Adrenal gland (tissue), 12 donors: ENCODE results near the gene OPRL1. TPM values are rescaled to one million over a fixed set of nuclear protein-coding genes. Genes with fewer than 3 reads are reported as not detected.

Experiments used
- DNase-seq, 7 donors: peaks; one replicate each; pipeline ENCODE4 v3.0.0-alpha.2; 2019 to 2020
- H3K27ac ChIP-seq, 5 donors: fragments of 200-600 bp; sonication (generic) in 4 of 5; 1 replicate in 3 of 5; 2 replicates in 2 of 5; pipeline versions ENCODE4 v1.5.1 to v1.8.0; 2016 to 2020; ENCODE audit warnings: mild to moderate bottlenecking in 1 of 5
- H3K27me3 ChIP-seq: fragments of 200-600 bp; 2 replicates; pipeline ENCODE4 v1.8.0; 2021
- H3K36me3 ChIP-seq, 2 donors: fragments of 200-600 bp; replicated peaks in 1 of 2; 1 replicate in 1 of 2; 2 replicates in 1 of 2; pipeline versions ENCODE4 v1.5.1 to v1.8.0; 2018 to 2022
- H3K4me1 ChIP-seq, 2 donors: fragments of 200-600 bp; replicated peaks in 1 of 2; 1 replicate in 1 of 2; 2 replicates in 1 of 2; pipeline versions ENCODE4 v1.5.1 to v1.8.0; 2018 to 2021
- H3K4me3 ChIP-seq, 4 donors: fragments of 200-600 bp; sonication (generic) in 3 of 4; one replicate each; pipeline ENCODE4 v1.5.1; 2016 to 2018
- H3K9me3 ChIP-seq, 3 donors: fragments of 200-600 bp; sonication (generic) in 1 of 3; replicated peaks in 1 of 3; 1 replicate in 2 of 3; 2 replicates in 1 of 3; pipeline versions ENCODE4 v1.5.1 to v1.8.0; 2016 to 2021
- CTCF ChIP-seq, 6 experiments: fragments of 450-650 bp in 4 of 6; fragments of 200-600 bp in 2 of 6; sonication (generic) in 1 of 6; IDR thresholded peaks; 1 replicate in 5 of 6; 2 replicates in 1 of 6; pipeline versions ENCODE4 v1.5.1 to v1.8.0; 2016 to 2021; ENCODE audit warnings: antibody characterized with exemption in 6 of 6, mild to moderate bottlenecking in 2 of 6, moderate library complexity in 1 of 6
- POLR2A ChIP-seq, 2 donors: fragments of 450-650 bp; IDR thresholded peaks; one replicate each; pipeline ENCODE4 v1.6.1; 2017; ENCODE audit warnings: antibody characterized with exemption in 2 of 2, mild to moderate bottlenecking in 2 of 2, moderate library complexity in 1 of 2
- WGBS, 4 donors: extraction: QIAGEN DNeasy Blood & Tissue Kit in 2 of 4; methylation state at CpG; one replicate each; pipeline versions ENCODE4 v1.1.5 to v1.1.7; 2013 to 2017; 5-methylcytosine and 5-hydroxymethylcytosine counted together
- intact Hi-C, 2 donors: fragments of 100-400 bp; cut with DNase I; formaldehyde crosslinking; loops; one replicate each; pipeline versions ENCODE4 v1.14.1 to v1.15.0; 2022 to 2023
- polyA plus RNA-seq, 3 donors: library from polyadenylated mRNA; stranded (reverse); fragments of 200-250 nt in 2 of 3; fragments of 350-450 nt in 1 of 3; fragmentation: Illumina TruSeq in 1 of 3; extraction: RNeasy Lipid Tissue Mini Kit (QIAGEN cat#74804) in 1 of 3; gene quantifications; one replicate each; pipeline ENCODE4 v1.2.3, GENCODE V29; 2013 to 2014
- total RNA-seq, 9 donors: library from RNA; depleted of rRNA in 4 of 9; stranded (reverse); fragments of >200 nt in 4 of 9; fragments of 120-200 nt in 1 of 9; fragmentation: NEBNext Ultra II Directional in 1 of 9; extraction: Animal tissue kit (Norgen Biotek cat#: 25700) in 1 of 9; gene quantifications; one replicate each; pipeline versions ENCODE4 v1.1.0 to v1.2.4, GENCODE V29; 2013 to 2023
- donor health status: healthy with polysubstance abuse.
- donor health status: Bipolar disorder and iron deficiency.
- donor health status: DM: yes; HTN: yes; CAD: no.
- donor health status: DM: no; HTN: no; CAD: no.
- donor health status: DM: no; HTN: no; CAD: no.
- donor health status: DM: yes; HTN: yes; CAD: no.

OPRL1 gene
- total and polyA plus RNA-seq, 12 donors, result 0.24 to 5.7 (median 2.2) TPM

- H3K27me3 ChIP-seq, result peaks cover under 1% of the 10 kb centered on the region
- no peak for DNase-seq
- TF ChIP-seq POLR2A (IDR thresholded peaks at IDR 0.05) (no peak), CTCF (IDR thresholded peaks at IDR 0.05) (no peak)
- no peaks in the 10 kb centered on the region for H3K4me1 ChIP-seq
- intact Hi-C loops, result no loop called here
- H3K9me3 ChIP-seq, result no peaks in the 10 kb centered on the region
- H3K36me3 ChIP-seq, result no peaks in the 10 kb centered on the region
- 64 to 85% (median 82%) methylated on average over 6 of the region's 6 CpGs for WGBS, 4 donors
- no peak overlapping the region for H3K27ac ChIP-seq
- H3K4me3 ChIP-seq, result no peak overlapping the region
Measured at GRCh38 chr20:64096535-64096934, 16.7 kb downstream of the OPRL1 start.

DNA sequence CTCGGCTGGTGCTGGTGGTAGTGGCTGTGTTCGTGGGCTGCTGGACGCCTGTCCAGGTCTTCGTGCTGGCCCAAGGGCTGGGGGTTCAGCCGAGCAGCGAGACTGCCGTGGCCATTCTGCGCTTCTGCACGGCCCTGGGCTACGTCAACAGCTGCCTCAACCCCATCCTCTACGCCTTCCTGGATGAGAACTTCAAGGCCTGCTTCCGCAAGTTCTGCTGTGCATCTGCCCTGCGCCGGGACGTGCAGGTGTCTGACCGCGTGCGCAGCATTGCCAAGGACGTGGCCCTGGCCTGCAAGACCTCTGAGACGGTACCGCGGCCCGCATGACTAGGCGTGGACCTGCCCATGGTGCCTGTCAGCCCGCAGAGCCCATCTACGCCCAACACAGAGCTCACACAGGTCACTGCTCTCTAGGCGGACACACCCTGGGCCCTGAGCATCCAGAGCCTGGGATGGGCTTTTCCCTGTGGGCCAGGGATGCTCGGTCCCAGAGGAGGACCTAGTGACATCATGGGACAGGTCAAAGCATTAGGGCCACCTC is 18.7 kb downstream of the OPRL1 start:
- WGBS, 4 donors, result 86 to 94% (median 93%) methylated on average over 18 to 28 of the region's 28 CpGs
- intact Hi-C loops, result no loop called here

GRCh38 chr20:64099086-64099786 is 19.4 kb downstream of the OPRL1 start:
- Histone ChIP-seq H3K4me1 (peaks cover 0 to 3% of the 10 kb centered on the region in 2 donors), H3K9me3 (no peaks in the 10 kb centered on the region), H3K36me3 (no peaks in the 10 kb centered on the region), H3K4me3 (no peak overlapping the region), H3K27me3 (peaks cover 21% of the 10 kb centered on the region), H3K27ac (no peak overlapping the region)
- DNase-seq, result no peak
- TF ChIP-seq POLR2A (IDR thresholded peaks at IDR 0.05), result no peak
- no peak for TF ChIP-seq CTCF (IDR thresholded peaks at IDR 0.05)
- intact Hi-C loops, result no loop called here
- WGBS, 4 donors, result 85 to 93% (median 88%) methylated on average over 11 to 21 of the region's 21 CpGs

More for the DNA sequence above, 18.7 kb downstream of the OPRL1 start:
- no peaks in the 10 kb centered on the region for H3K36me3 ChIP-seq
- peaks cover 0 to 3% of the 10 kb centered on the region in 2 donors for H3K4me1 ChIP-seq
- TF ChIP-seq POLR2A (IDR thresholded peaks at IDR 0.05) (no peak), CTCF (IDR thresholded peaks at IDR 0.05) (no peak)
- DNase-seq, result no peak
- H3K27ac ChIP-seq, result no peak overlapping the region
- H3K9me3 ChIP-seq, result no peaks in the 10 kb centered on the region
- H3K4me3 ChIP-seq, result no peak overlapping the region
- peaks cover 18% of the 10 kb centered on the region for H3K27me3 ChIP-seq

DNA sequence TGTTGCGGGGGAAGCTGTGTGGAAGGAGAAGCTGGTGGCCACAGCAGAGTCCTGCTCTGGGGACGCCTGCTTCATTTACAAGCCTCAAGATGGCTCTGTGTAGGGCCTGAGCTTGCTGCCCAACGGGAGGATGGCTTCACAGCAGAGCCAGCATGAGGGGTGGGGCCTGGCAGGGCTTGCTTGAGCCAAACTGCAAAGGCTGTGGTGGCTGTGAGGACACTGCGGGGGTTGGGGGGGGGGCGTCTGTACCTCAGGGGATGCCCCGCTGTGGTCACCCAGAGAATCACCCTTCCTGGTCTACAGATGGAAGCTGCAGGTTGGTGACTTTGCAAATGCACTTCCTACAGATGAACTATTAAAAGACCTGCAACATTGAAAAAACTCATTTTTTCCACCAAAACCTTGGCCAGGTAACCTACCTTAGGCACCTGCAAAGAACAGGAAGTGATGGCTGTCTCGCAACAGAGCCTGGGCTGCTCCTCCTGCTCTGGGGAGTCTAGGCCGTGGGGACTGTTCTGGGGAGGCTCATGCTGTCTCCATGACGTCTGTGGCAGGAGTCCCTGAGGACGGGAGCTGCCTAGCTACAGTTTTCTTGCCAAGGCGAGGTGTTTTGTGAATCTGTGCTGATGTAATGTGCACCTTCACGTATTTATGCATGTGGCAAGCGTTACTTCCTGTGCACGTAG is 20.1 kb downstream of the OPRL1 start:
- H3K4me1 ChIP-seq, result peaks cover 0 to 3% of the 10 kb centered on the region in 2 donors
- H3K36me3 ChIP-seq, result no peaks in the 10 kb centered on the region
- DNase-seq, result peak in 1 of 7 donors; percentile 81
- peak overlapping the region in 1 of 5 donors; percentile 52 for H3K27ac ChIP-seq
- TF ChIP-seq CTCF (IDR thresholded peaks at IDR 0.05) (no peak), POLR2A (IDR thresholded peaks at IDR 0.05) (no peak)
- 69 to 89% (median 80%) methylated on average over 5 to 14 of the region's 14 CpGs for WGBS, 4 donors
- H3K4me3 ChIP-seq, result no peak overlapping the region
- H3K27me3 ChIP-seq, result peaks cover 21% of the 10 kb centered on the region
- no peaks in the 10 kb centered on the region for H3K9me3 ChIP-seq
- intact Hi-C loops, result no loop called here
